K562 treated with DMSO at 1 percent for 4 hours (cell line): ENCODE data around the gene F2. TPM values are rescaled to one million over a fixed set of nuclear protein-coding genes. Genes with fewer than 3 reads are reported as not detected.

Experiments used
- total RNA-seq: library from RNA; unstranded; fragments of 300-600 nt; gene quantifications from 2 replicates; pipeline ENCODE4 v1.2.3, GENCODE V29; 2022; ENCODE audit not compliant: insufficient read depth

The F2 gene
- total RNA-seq, result not detected in 2 replicates

DNA sequence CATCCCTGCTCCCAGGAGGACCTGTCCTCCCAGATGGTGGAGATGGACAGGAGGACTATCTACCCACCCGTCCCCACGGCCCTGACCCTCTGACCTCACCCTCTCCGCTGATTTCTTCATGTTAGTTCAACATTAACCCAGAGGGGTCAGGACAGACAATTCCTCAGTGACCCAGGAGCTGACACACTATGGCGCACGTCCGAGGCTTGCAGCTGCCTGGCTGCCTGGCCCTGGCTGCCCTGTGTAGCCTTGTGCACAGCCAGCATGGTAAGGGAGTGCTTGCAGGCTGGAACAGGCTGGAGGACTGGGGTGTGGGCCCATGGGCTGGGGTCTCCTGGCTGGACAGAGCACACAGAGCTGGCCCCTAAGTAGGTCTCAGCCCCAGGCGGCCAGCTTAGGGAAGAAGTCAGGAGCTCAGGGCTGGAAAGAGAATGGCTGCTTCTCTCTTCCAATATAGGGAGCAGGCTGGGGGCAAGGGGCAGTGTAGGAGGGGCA, at the start of gene F2:
Gene F2 (plus strand): TSS at position 166 of the 495 bp plus-strand sequence. CDS start 23 bp downstream, at position 189.

DNA sequence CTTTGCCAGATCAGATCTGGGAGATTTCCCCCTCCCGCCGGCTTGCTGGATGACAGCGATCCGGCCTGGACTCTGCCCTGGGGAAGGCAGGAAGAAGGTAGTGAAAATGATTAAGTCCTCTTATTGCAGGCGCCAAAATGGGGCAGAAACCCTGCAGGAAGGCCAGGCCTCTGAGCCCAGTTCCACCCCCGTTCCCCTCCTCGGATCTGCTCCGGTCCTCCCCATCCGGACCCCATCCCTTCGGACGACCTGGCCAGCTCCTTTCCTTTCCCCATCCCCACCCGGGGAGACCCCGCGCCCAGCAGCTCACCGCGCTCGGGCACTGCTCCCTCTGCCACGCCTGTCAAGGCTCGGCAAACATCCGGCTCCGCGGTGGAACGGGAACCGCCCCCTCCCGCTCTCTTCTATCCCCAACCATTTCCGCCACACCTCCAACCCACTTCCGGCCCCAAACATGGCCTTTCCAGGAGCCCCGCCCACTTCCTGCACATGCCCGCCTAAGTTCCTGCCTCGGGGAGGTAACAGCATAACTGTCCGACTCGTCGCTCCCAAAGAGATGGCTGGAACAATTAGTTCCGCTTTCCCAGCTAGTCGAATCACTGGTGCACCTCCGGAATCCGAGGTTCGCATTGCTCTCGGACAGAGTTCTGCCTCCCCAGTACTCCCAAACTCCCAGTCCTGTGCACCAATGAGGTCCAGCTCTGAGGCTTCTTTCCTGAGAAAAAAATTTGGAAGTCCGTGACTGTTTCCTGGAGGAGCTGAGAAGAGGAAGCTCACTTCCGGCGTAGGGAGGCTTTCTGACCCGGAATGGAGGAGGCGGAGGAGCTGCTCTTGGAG, 18.6 kb upstream of the F2 start, which contains the start of the genes ARHGAP1 and ZNF408:
Gene ARHGAP1 (minus strand): TSS at position 379 of the 837 bp plus-strand sequence. CDS start 4,512 bp downstream, outside the sequence.
Gene ZNF408 (plus strand): TSS at position 791 of the 837 bp plus-strand sequence. CDS start 17 bp downstream, at position 808.

Other genes with a start within 250 kb of the F2 start
- 28.7 and 31.5 TPM in 2 replicates for gene AMBRA1, start 125.2 kb upstream of the F2 start, total RNA-seq
- gene HARBI1, start 102.0 kb upstream of the F2 start, total RNA-seq, result 5.1 and 7.3 TPM in 2 replicates
- 34.2 and 42.8 TPM in 2 replicates for gene ATG13, start 101.7 kb upstream of the F2 start, total RNA-seq
- 17.1 and 19.5 TPM in 2 replicates for gene ARHGAP1, start 18.6 kb upstream of the F2 start, total RNA-seq
- 13.9 and 20.2 TPM in 2 replicates for gene ZNF408, start 18.2 kb upstream of the F2 start, total RNA-seq
- 55.7 and 60.6 TPM in 2 replicates for gene CKAP5, start 127.1 kb downstream of the F2 start, total RNA-seq
- not detected in 2 replicates for gene LRP4, start 199.3 kb downstream of the F2 start, total RNA-seq
- 15.5 and 22.9 TPM in 2 replicates for gene CSTPP1, start 217.5 kb downstream of the F2 start, total RNA-seq